BJ (cell line): Measurements from ENCODE around the gene NUCB2. TPM values are rescaled to one million over a fixed set of nuclear protein-coding genes. Genes with fewer than 3 reads are reported as not detected.
A peak's percentile ranks its signal among the peaks of the same experiment; 100 is the strongest.

Experiments used
- CTCF ChIA-PET: fragments of 350-600 bp; formaldehyde crosslinking; extraction: SDS; loops from one replicate; lab custom pipeline; 2021; ENCODE audit warnings: antibody characterized with exemption, inconsistent platforms; lab: Yijun Ruan, JAX
- POLR2A ChIA-PET: fragments of 300-600 bp; sonication (Branson Sonifier 250); formaldehyde crosslinking; extraction: SDS; loops from one replicate; lab custom pipeline; 2021; ENCODE audit warnings: antibody characterized with exemption; lab: Charles Lee
- DNase-seq: peaks from one replicate; pipeline ENCODE4 v3.0.0-alpha.2; 2011; ENCODE audit warnings: low read depth
- H3K27me3 ChIP-seq: 2 replicates; pipeline ENCODE4 v1.6.0; 2011; ENCODE audit warnings: low read length; ENCODE audit not compliant: control insufficient read depth, insufficient read depth
- H3K36me3 ChIP-seq: 2 replicates; pipeline ENCODE4 v1.5.1; 2011; ENCODE audit warnings: low read length; ENCODE audit not compliant: control insufficient read depth, insufficient read depth
- H3K4me3 ChIP-seq: 2 replicates; pipeline ENCODE4 v1.5.1; 2011; ENCODE audit warnings: low read depth, mild to moderate bottlenecking, control low read depth, low read length
- CTCF ChIP-seq: IDR thresholded peaks from 2 replicates; pipeline ENCODE4 v1.5.1; 2011; ENCODE audit warnings: low read depth, mild to moderate bottlenecking, control low read depth, inconsistent platforms, low read length, moderate library complexity; ENCODE audit not compliant: insufficient read depth
- polyA plus RNA-seq: library from polyadenylated mRNA; depleted of rRNA; stranded (reverse); fragments of >200 nt; gene quantifications from 2 replicates; pipeline ENCODE4 v1.2.3, GENCODE V29; 2011

The NUCB2 gene
- polyA plus RNA-seq, 1 experiment: 119 TPM

GRCh38 chr11:17277024-17277584, 565 bp downstream of the NUCB2 start:
- H3K4me3 ChIP-seq: peak overlapping the region; percentile 70
- no peak for TF ChIP-seq CTCF
- no peaks in the 10 kb centered on the region for H3K36me3 ChIP-seq
- CTCF ChIA-PET: interaction anchor here (0.9 to 2.7 kb wide), 3 partner anchors 9 to 92 kb away, joined by 3 to 10 read pairs (median 3); no protein-coding TSS in a partner anchor
- POLR2A ChIA-PET: no interaction called here
- peak; percentile 14 for DNase-seq
- no peaks in the 10 kb centered on the region for H3K27me3 ChIP-seq

GRCh38 chr11:17280494-17281127, 4.1 kb downstream of the NUCB2 start:
- TF ChIP-seq CTCF: no peak
- Histone ChIP-seq H3K4me3 (no peak overlapping the region), H3K27me3 (no peaks in the 10 kb centered on the region), H3K36me3 (0 out of 2 replicates have a peak, but pooled peaks cover 1% of the 10 kb centered on the region)
- POLR2A ChIA-PET: no interaction called here
- CTCF ChIA-PET: interaction anchor here (1.2 kb wide), 1 partner anchor 16 kb away, joined by 3 read pairs; no protein-coding TSS in a partner anchor
- DNase-seq: no peak

GRCh38 chr11:17286332-17286731, 9.8 kb downstream of the NUCB2 start:
- no peak for DNase-seq
- Histone ChIP-seq H3K4me3 (no peak overlapping the region), H3K27me3 (no peaks in the 10 kb centered on the region), H3K36me3 (0 out of 2 replicates have a peak, but pooled peaks cover 1% of the 10 kb centered on the region)
- ChIA-PET CTCF (no interaction called here), POLR2A (no interaction called here)
- no peak for TF ChIP-seq CTCF

- no peak for DNase-seq
- CTCF ChIA-PET: no interaction called here
- 0 out of 2 replicates have a peak, but pooled peaks cover 1% of the 10 kb centered on the region for H3K36me3 ChIP-seq
- POLR2A ChIA-PET: no interaction called here
- TF ChIP-seq CTCF: no peak
- no peaks in the 10 kb centered on the region for H3K27me3 ChIP-seq
- no peak overlapping the region for H3K4me3 ChIP-seq
Observed at GRCh38 chr11:17287058-17287457, 10.5 kb downstream of the NUCB2 start.

- no peaks in the 10 kb centered on the region for H3K36me3 ChIP-seq
- no peak for DNase-seq
- POLR2A ChIA-PET: no interaction called here
- TF ChIP-seq CTCF: no peak
- H3K4me3 ChIP-seq: no peak overlapping the region
- H3K27me3 ChIP-seq: no peaks in the 10 kb centered on the region
- CTCF ChIA-PET: interaction anchor here (0.6 to 1.8 kb wide), 3 partner anchors 62 to 116 kb away, joined by 3 read pairs; no protein-coding TSS in a partner anchor
Observed at GRCh38 chr11:17291710-17292109, 15.2 kb downstream of the NUCB2 start.
